ENCODE data around the gene YARS1.

DNA sequence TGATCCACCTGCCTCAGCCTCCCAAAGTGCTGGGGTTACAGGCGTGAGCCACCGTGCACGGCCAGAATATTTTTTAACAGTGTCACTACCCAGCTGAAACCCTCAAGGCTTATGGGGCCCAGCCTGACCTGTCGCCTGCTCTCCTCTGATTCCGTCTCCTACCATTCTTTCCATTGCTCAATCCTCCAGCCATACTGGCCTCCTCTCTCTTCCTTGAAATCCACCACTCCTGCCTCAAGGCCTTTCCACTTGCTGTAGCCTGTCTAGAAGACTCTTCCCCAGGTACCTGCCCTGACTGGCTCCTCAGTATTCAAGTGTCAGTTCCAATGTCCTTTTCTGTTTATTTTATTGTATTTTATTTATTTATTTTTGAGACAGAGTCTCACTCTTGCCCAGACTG lies 53.9 kb downstream of the YARS1 start:
- TF ChIP-seq POLR2AphosphoS5 (IDR thresholded peaks at IDR 0.05): no peak
- TF ChIP-seq, protein P1, sequence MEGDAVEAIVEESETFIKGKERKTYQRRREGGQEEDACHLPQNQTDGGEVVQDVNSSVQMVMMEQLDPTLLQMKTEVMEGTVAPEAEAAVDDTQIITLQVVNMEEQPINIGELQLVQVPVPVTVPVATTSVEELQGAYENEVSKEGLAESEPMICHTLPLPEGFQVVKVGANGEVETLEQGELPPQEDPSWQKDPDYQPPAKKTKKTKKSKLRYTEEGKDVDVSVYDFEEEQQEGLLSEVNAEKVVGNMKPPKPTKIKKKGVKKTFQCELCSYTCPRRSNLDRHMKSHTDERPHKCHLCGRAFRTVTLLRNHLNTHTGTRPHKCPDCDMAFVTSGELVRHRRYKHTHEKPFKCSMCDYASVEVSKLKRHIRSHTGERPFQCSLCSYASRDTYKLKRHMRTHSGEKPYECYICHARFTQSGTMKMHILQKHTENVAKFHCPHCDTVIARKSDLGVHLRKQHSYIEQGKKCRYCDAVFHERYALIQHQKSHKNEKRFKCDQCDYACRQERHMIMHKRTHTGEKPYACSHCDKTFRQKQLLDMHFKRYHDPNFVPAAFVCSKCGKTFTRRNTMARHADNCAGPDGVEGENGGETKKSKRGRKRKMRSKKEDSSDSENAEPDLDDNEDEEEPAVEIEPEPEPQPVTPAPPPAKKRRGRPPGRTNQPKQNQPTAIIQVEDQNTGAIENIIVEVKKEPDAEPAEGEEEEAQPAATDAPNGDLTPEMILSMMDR (IDR thresholded peaks at IDR 0.05): no peak

Data from breast epithelium (tissue), 3 donors.